A673 (cell line): ENCODE data around the gene UCHL1.

Experiments used
- CTCF ChIP-seq: fragments of 300-800, 200-600 bp; sonication (generic); conservative IDR thresholded peaks from 2 replicates; pipeline ENCODE4 v1.5.1; 2017; ENCODE audit warnings: low read depth, mild to moderate bottlenecking, antibody characterized with exemption, low read length, moderate library complexity, mixed read lengths
- EZH2 ChIP-seq: fragments of 200-600 bp; sonication (generic); IDR thresholded peaks from 2 replicates; pipeline ENCODE4 v1.6.1; 2017; ENCODE audit warnings: borderline replicate concordance, low read depth, mild to moderate bottlenecking, mixed read lengths, antibody characterized with exemption, low read length; ENCODE audit not compliant: poor library complexity, severe bottlenecking

GRCh38 chr4:41258783-41259182 is 2.1 kb downstream of the UCHL1 start:
- peak; percentile 63 for TF ChIP-seq CTCF
- TF ChIP-seq EZH2 = no peak
